SU-DHL-6 (cell line): Measurements from ENCODE around the gene ZGPAT.

ENCODE experiments used
- H2AFZ ChIP-seq: fragments of 200-600 bp; sonication (generic); 2 replicates; pipeline ENCODE4 v1.6.1; 2014; ENCODE audit warnings: low read depth, mild to moderate bottlenecking, moderate library complexity, mixed read lengths, antibody characterized with exemption, low read length; ENCODE audit not compliant: severe bottlenecking
- H3F3A ChIP-seq: fragments of 200-600 bp; shearing (Covaris generic); 2 replicates; pipeline ENCODE4 v1.6.0; 2016; ENCODE audit warnings: antibody characterized with exemption, mild to moderate bottlenecking; ENCODE audit not compliant: insufficient read depth
- H3K27ac ChIP-seq: fragments of 200-600 bp; sonication (generic); 2 replicates; pipeline ENCODE4 v1.5.1; 2016; ENCODE audit warnings: low read depth, mild to moderate bottlenecking, low read length, moderate library complexity, mixed read lengths
- H3K27me3 ChIP-seq: fragments of 200-600 bp; sonication (generic), shearing (Covaris generic); 2 replicates; pipeline ENCODE4 v1.6.0; 2014; ENCODE audit warnings: mild to moderate bottlenecking, low read length
- H3K36me3 ChIP-seq: fragments of 200-600 bp; sonication (generic); 2 replicates; pipeline ENCODE4 v1.6.1; 2014; ENCODE audit warnings: mild to moderate bottlenecking, low read length, mixed read lengths
- H3K4me2 ChIP-seq: fragments of 300-600, 200-600 bp; shearing (Covaris generic), sonication (generic); 2 replicates; pipeline ENCODE4 v1.6.0; 2014; ENCODE audit warnings: low read length, low read depth, mild to moderate bottlenecking; ENCODE audit not compliant: poor library complexity, severe bottlenecking
- H3K4me3 ChIP-seq: fragments of 200-600 bp; sonication (generic); 2 replicates; pipeline ENCODE4 v1.5.1; 2014; ENCODE audit warnings: antibody characterized with exemption, low read length, mild to moderate bottlenecking, mixed read lengths; ENCODE audit not compliant: insufficient read depth, poor library complexity, severe bottlenecking
- H3K79me2 ChIP-seq: fragments of 200-600 bp; sonication (generic); 2 replicates; pipeline ENCODE4 v1.6.1; 2014; ENCODE audit warnings: mild to moderate bottlenecking, low read length, moderate library complexity; ENCODE audit not compliant: insufficient read depth
- H3K9ac ChIP-seq: fragments of 200-600 bp; sonication (generic); 2 replicates; pipeline ENCODE4 v1.7.0; 2014; ENCODE audit warnings: mild to moderate bottlenecking, low read length
- H3K9me2 ChIP-seq: fragments of 200-600 bp; sonication (generic); replicated peaks from 2 replicates; pipeline ENCODE4 v1.6.1; 2014; ENCODE audit warnings: low read length; ENCODE audit not compliant: insufficient read depth
- H3K9me3 ChIP-seq: fragments of 200-600 bp; sonication (generic); 2 replicates; pipeline ENCODE4 v1.6.1; 2014; ENCODE audit warnings: low read length, mixed read lengths; ENCODE audit not compliant: insufficient read depth
- H4K20me1 ChIP-seq: fragments of 200-600 bp; sonication (generic); 2 replicates; pipeline ENCODE4 v1.6.1; 2014; ENCODE audit warnings: low read depth, mild to moderate bottlenecking, antibody characterized with exemption, low read length, moderate library complexity, mixed read lengths
- CTCF ChIP-seq: fragments of 200-600 bp; sonication (generic); IDR thresholded peaks from one replicate; pipeline ENCODE4 v1.5.1; 2017; ENCODE audit warnings: antibody characterized with exemption, mild to moderate bottlenecking, low read length, moderate library complexity; ENCODE audit not compliant: insufficient read depth, poor library complexity, severe bottlenecking
- EZH2phosphoT487 ChIP-seq: fragments of 200-600 bp; sonication (generic), shearing (Covaris generic); conservative IDR thresholded peaks from 2 replicates; pipeline ENCODE4 v1.6.1; 2018; ENCODE audit warnings: mild to moderate bottlenecking, antibody characterized with exemption, low read length, moderate library complexity, mixed read lengths

ZGPAT gene

GRCh38 chr20:63700199-63701050 is 7.4 kb upstream of the ZGPAT start:
- no peaks in the 10 kb centered on the region for H3F3A ChIP-seq
- H3K36me3 ChIP-seq: no peaks in the 10 kb centered on the region
- no peak overlapping the region for H2AFZ ChIP-seq
- H3K27ac ChIP-seq: no peak overlapping the region
- no peak for TF ChIP-seq CTCF
- TF ChIP-seq EZH2phosphoT487: no peak
- no peak overlapping the region for H3K4me2 ChIP-seq
- no peaks in the 10 kb centered on the region for H4K20me1 ChIP-seq
- no peak overlapping the region for H3K9ac ChIP-seq
- H3K79me2 ChIP-seq: no peaks in the 10 kb centered on the region
- no peaks in the 10 kb centered on the region for H3K9me2 ChIP-seq
- H3K27me3 ChIP-seq: no peaks in the 10 kb centered on the region
- no peak overlapping the region for H3K4me3 ChIP-seq
- no peaks in the 10 kb centered on the region for H3K9me3 ChIP-seq

GRCh38 chr20:63701051-63701328 is 6.8 kb upstream of the ZGPAT start:
- no peaks in the 10 kb centered on the region for H3K27me3 ChIP-seq
- H3K9me3 ChIP-seq: no peaks in the 10 kb centered on the region
- H3K9ac ChIP-seq: no peak overlapping the region
- no peak overlapping the region for H3K27ac ChIP-seq
- peaks cover 2% of the 10 kb centered on the region; the same call in 1 of the 2 replicates for H3K79me2 ChIP-seq
- H2AFZ ChIP-seq: no peak overlapping the region
- TF ChIP-seq EZH2phosphoT487: no peak
- TF ChIP-seq CTCF: no peak
- no peaks in the 10 kb centered on the region for H3K36me3 ChIP-seq
- no peak overlapping the region for H3K4me3 ChIP-seq
- H3F3A ChIP-seq: no peaks in the 10 kb centered on the region
- no peaks in the 10 kb centered on the region for H4K20me1 ChIP-seq
- no peak overlapping the region for H3K4me2 ChIP-seq
- no peaks in the 10 kb centered on the region for H3K9me2 ChIP-seq

GRCh38 chr20:63701329-63702035 is 6.4 kb upstream of the ZGPAT start:
- Histone ChIP-seq H3K27ac (no peak overlapping the region), H3K79me2 (peaks cover 7% of the 10 kb centered on the region), H3K9ac (no peak overlapping the region), H3K27me3 (no peaks in the 10 kb centered on the region), H3K36me3 (no peaks in the 10 kb centered on the region), H2AFZ (no peak overlapping the region), H3K9me3 (no peaks in the 10 kb centered on the region), H3K4me2 (no peak overlapping the region), H3K4me3 (no peak overlapping the region), H3F3A (no peaks in the 10 kb centered on the region), H4K20me1 (0 out of 2 replicates have a peak, but pooled peaks cover 3% of the 10 kb centered on the region), H3K9me2 (no peaks in the 10 kb centered on the region)
- TF ChIP-seq EZH2phosphoT487: no peak
- no peak for TF ChIP-seq CTCF
